ENCODE results near the gene PDE9A.
"Not testable (repeated sequence)": the region's sequence is repeated elsewhere in the genome, so short reads cannot be mapped to it uniquely, and the experiment has no call there.

PDE9A gene

GRCh38 chr21:42781150-42781970 lies 127.9 kb downstream of the PDE9A start:
- DNase-seq = no peak

DNA sequence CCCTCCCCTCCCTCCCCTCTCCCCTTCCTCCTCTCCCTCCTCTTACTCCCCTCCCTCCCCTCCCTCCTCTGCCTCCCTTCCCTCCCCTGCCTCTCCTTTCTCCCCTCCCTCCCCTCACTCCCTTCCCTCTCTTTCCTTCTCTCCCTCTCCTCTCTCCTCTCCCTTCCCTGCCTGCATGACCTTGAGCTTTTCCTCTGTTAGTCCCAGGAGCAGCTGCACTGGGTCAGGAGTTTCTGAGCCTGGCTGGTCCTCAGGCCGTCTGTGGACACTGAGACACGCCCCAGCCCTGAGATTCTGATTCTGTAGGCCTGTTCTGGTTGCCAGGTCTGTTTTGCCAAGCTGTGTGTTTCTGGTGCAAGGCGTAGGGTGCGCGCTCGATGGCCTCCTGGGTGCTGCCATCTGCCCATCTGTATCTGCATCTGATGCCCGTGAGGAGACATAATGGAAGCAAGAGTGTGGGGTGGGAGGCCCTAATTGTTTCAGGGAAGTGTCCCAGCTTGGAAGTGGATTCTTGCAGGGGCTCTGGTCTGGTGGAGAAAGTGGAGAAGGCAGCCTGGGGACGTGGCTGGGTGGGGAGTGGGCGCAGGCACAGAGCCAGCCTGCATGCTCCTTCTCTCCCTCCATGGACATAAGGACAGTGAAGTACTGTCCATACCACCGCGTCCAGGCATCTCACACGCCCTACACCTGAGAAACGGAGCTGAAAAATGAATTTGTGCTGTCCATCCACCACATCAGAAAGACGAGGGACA lies 128.7 kb downstream of the PDE9A start:
- no peak for DNase-seq

GRCh38 chr21:42782723-42783242 lies 129.4 kb downstream of the PDE9A start:
- no peak for DNase-seq

- no peak for DNase-seq
Observed at GRCh38 chr21:42784276-42784675, 130.9 kb downstream of the PDE9A start.

DNA sequence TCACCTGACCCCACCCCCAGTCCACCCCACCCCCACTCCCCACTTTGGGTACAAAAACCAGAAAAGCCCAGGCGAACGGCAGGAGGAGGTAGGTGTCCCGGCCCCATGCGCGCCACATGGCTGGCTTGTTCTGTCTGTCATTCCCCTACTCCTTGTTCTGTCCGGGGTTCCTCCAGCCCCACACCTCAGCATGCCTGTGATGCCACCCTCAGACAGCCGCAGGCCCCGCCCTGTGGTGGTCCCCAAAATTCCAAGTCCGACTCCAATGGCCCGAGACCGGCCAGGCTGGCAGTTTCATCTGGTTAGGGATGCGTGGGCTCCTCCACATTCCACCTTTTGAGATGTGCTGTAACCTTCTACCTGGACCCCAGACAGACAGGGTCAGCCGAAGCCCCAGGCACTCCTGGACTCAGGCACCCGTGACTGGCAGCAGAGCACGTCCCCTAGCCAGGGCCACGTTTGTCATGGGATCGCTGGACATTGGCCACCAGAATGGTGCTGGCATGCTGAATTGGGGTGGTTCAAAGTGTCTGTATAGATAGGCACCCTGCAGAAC lies 131.6 kb downstream of the PDE9A start:
- DNase-seq = no peak

DNA sequence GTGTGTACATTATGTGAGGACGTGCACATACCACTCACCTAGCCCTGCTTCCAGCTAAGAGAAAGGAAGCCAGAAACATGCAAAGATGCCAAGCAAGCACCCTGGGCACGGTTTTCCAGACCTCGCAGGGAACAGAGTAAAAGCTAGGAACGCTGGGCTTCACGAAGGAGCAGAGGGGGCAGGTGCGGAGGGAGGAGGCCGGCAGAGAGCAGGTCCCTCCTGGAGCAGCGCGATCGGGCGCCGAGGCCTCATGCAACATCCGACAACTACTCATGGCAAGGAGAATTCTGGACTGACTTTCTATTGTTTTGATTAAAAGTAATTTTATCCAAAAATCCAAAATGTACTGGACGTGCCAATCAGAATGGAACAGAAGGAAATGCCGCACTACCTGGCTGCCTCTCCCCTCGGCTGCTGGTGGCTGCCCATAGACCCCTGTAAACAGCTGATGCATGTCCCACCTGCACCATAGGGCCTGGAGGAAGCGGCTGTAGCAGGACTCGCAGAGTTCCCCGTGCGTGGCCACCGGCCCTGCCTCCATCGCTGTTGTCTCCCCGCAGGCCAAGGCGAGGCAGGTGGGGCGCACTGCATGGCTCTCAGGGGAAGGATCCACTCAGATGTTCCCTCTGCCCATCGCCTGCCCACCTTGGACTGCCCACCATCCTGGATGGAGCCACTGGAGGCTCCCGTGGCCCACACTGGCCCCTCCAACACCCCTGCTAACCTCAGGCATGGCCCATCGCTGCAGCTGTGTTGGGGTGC lies 132.4 kb downstream of the PDE9A start:
- DNase-seq = no peak

GRCh38 chr21:42786884-42787283 lies 133.5 kb downstream of the PDE9A start:
- no peak for DNase-seq

DNA sequence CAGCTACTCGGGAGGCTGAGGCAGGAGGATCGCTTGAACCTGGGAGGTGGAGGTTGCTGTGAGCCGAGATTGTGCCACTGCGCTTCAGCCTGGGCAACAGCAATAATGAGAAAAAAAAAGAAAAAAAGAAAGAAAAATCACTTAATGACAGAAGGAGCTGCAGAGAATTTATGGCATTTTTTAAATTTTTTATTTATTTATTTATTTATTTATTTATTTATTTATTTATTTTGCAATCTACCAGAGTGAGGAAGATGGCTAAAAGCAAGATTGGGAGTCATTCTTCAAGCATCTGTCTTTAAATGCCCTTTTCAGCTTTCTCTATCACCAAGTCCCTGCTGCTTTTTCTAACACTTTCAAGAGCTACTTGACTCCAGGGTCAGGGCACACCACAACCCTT lies 134.2 kb downstream of the PDE9A start:
- no peak for DNase-seq

DNA sequence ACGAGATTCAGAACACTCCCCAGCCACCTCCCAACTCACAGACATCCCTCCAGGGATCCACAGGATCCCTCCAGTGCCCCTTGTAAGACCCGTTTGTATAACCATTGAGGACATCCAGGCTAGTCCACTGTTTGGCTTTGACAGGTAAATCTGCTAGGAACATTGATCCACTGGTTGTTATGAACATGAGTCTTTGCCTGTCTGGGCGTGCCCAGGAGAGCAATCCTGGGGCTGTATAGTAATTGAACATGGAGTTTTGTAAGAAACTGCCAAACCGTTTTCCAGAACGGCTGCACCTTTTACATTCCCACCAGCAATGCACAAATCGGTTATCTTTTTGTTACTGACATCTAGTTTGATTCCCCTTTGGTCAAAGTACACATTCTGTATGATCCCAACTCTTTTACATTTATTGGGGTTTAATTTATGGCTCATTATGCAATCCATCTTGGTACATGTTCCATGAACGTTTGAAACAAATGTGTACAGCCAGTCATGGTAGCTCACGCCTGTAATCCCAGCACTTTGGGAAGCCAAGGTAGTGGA lies 137.2 kb downstream of the PDE9A start:
- DNase-seq = no peak

GRCh38 chr21:42793774-42794173 lies 140.4 kb downstream of the PDE9A start:
- DNase-seq = no peak

DNA sequence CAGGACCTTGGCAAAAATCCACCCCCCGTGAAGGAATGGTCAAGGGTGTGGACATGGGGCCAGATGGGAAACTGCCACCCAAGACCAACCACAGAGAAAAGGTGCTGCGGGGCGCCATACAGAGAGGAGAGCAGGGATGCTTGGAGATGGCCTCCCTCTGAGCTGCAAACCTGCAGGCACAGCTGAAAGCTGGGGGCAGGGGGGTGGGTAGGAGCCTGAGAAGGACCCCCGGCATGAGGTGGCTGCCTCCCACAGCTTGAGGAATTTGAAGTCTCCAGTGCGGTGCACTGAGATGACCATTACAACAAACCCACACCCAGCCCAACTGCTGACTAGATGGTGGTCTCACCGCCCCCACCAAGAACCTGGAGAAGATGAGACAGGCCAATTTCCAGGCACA lies 141.1 kb downstream of the PDE9A start:
- DNase-seq = no peak

DNA sequence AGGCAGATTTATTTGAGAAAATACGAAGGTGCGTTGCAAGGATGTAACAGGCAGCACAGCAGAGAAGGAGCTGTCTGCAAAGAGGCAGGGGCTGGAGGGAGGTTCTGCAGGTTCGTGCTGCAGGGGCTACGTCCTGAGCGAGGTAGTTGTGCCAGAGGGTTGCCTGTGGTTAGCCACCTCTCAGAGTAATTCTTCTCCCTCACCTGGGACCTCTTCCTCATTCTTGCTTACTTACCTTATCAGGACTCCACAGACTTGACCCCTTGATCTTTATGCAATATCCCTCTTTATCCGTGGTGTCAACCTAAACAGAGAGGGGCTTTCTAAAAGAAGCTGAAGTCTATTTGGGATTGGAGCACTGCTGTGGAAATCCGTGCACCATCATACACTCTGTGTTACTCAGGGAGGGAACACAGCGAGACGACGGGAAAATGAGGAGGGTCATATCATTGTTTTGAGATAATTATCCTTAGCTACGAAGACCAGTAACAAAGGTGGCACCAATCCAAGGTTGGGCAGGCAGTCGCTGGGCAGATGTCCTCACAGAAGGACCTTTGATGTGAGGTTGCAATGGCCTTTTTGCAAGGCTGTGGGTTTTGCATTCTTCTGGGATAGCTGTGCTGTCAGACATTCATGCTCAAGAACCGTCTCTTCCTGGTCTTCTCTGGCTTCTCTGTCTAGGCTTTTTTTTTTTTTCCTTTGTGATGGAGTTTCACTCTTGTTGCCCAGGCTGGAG lies 143.1 kb downstream of the PDE9A start:
- DNase-seq = no peak

DNA sequence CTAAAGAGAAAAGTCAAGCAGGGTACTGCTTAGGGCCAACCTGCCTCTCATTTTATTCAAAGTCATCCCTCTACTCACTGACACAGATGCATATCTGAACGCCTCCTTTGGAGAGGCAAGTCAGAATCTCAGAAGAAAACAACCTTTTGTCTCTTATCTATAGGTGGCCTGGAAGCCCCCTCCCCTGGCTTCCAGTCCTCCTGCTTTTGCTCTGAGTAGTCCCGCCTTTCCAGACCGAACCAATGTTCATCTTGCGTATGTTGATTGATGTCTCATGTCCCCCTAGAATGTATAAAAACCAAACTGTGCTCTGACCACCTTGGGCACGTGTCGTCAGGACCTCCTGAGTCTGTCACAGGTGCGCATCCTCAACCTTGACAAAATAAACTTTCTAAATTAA lies 144.1 kb downstream of the PDE9A start:
- DNase-seq = no peak

GRCh38 chr21:42798106-42798505 lies 144.7 kb downstream of the PDE9A start:
- DNase-seq = no peak

DNA sequence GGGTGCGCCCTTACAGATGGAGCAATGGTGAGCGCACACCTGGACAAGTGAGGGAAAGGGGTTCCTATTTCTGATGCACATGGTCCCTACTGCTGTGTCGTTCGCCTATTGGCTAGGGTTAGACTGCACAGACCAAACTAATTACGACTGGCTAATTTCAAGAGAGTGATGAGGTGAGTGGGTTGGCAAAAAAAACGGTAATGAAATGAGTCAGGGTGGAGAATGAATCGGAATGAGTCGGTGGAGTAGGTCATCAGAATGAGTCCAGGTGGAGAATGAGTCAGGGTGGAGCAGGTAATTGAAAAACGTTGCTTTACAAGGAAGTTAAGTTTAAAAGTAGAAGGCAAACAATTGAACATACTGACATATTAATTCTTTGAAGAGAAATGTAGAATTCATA lies 146.1 kb downstream of the PDE9A start:
- peak; percentile 78 for DNase-seq

- DNase-seq = no peak
Observed at GRCh38 chr21:42799948-42800347, 146.5 kb downstream of the PDE9A start.

DNA sequence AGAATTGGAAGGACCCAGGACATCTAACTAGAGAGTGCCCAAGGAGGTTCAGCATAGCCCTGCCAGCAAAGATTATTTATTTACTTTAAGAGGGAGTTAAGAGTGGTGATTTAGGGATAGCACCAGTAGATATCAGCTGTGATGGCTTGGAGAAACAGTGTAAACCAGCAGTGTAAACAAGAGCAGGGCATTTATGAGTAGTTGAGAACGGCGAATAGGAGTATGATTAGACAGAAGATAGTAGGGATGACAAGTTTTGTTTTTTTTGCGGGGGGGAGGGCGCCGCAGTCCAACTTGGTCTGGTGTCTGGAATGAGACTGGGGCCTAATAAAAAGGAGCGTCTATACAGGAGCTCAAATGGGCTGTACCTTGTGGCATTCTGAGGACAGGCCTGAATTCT lies 148.2 kb downstream of the PDE9A start:
- DNase-seq = not testable (repeated sequence)

- no peak for DNase-seq
Observed at GRCh38 chr21:42806509-42807140, 153.2 kb downstream of the PDE9A start.

DNA sequence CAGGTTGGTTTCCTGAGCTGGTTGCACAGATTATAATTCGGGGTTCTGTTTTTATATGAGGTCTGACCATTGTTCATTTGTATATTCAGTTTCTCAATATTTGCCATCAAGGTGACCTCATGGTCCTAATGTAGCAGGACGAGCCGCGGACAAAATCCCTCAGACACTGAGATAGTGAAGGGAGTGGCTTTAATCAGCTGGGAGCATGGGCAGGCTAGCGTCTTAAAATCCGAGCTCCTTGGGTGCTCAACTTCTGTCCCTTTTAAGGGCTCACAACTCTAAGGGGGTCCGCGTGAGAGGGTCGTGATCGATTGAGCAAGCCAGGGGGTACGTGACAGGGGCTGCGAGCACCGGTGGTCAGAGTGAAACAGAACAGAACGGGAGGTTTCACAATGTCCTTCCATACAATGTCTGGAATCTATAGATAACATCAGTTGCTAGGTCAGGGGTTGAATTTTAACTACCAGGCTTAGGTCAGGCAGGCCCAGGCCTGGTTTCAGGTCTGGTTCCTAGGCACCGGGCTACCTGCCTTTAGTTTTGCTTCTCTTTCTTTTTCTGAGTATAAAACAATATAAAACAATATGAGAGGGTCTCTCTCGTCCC lies 154.0 kb downstream of the PDE9A start:
- DNase-seq = not testable (repeated sequence)

DNA sequence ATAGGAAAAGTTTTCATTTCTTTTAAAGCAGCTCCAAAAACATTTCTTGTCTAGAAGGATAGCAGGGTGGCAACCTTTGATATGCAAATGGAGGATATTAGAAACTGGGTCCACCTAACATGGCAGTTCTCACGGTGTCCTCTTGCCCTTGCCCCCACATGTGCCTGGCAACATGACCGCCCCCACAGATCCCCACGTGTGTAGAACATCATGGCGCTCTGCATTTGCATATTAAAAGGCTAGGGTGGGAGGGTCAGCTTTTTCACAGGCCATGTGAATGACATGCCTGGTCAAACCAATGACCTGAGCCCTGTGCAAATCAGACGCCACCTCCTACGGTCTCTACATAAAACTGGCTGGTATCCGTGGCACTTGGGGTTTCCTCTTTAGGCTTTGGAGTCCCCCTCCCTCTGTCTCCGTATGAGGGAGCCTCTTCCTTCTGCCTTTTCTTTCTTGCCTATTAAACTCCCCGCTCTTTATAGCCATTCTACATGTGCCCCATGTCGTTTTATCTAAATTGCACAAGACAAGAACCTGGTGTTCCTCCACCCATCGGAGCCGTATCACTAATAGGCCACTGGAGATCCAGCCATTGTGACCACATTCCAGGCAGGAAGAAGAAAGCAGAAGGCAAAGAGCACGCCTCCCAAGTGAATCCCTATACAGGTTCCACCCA lies 154.7 kb downstream of the PDE9A start:
- DNase-seq = no peak

Measured in activated CD4-positive, alpha-beta T cell treated with anti-CD3 and anti-CD28 coated beads, Interleukin-2, Interleukin-6, amounts not matched to agents 100 ng/mL and 50 ng/mL, durations not matched to agents 16 hours and 8 hours (primary cell).